GM18507 (cell line): ENCODE measurements around the gene NPPC.
A peak's percentile ranks its signal among the peaks of the same experiment; 100 is the strongest.
"Not testable (repeated sequence)": the region's sequence is repeated elsewhere in the genome, so short reads cannot be mapped to it uniquely, and the experiment has no call there.

Experiments used
- DNase-seq: peaks from one replicate; pipeline ENCODE4 v3.0.0; 2011; ENCODE audit warnings: low read depth; ENCODE audit not compliant: insufficient read length; ENCODE audit errors: extremely low spot score
- FAIRE-seq: peaks from 2 replicates; lab custom pipeline; 2011; peaks lifted over from hg19 to GRCh38; lab: Jason Lieb, UNC

The NPPC gene

DNA sequence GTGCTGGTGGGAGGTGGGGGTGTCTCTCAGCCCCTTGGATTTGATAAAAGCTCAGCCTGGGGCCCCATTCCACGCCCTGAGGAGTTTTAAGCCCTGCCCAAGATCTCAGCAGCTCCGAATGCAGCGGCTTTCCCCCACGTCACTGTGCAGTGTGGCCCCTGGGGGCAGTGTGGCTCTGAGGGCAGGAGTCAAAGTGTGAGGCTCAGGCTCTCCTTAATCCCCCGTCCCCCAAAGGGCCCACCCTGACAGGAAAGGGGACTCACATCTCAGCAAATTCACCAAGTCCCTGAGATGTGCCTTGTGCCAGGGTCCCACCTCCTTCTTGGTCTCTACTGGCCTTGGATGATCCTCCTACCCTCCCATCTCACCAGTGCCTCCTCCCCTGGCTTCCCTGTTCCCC lies 25.2 kb downstream of the NPPC start:
- FAIRE-seq (no peak), DNase-seq (no peak)

DNA sequence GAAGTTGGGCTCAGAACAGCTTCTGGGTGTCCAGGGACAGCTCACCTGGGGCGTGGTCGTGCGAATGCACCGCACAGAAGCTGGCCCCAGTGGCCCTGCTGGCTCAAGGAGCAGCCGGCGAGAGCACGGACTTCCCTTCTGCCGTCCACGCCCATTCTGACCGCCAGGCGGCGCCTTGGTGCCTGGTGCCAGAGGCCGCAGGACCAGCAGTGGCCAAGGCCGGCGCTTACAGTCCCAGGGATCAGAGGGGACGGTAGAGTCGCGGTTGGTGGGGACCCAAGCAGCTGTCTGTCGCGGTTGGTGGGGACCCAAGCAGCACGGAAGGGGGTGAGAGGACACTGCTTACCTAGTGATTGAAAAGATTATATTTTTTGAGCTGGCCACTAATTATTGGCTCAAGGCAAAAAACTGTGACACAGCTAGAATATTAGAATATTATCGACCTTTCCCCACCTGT lies 25.7 kb downstream of the NPPC start:
- FAIRE-seq, result peak; percentile 67
- peak; percentile 44 for DNase-seq

- no peak for FAIRE-seq
- no peak for DNase-seq
Measured at GRCh38 chr2:231894566-231895380, 31.4 kb downstream of the NPPC start.

DNA sequence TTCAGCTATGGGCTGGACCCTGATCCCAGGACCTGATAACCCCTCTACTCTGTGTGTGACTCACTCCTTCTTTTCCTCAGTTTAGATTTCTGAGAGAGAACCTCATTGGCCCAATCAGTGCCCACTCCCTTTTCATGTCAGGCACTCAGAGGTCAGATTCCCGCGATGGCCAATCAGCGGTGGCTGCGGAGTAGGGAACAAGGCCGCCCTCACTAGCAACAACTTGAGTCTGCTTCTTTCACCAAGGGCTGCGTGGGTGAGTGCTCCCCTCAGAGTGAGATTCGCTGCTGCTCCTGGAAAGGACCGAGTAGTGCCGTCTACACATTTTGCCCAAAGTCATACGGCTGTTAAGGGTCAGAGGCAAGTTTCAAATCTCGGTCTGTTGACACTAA lies 34.7 kb downstream of the NPPC start:
- DNase-seq (no peak), FAIRE-seq (no peak)

DNA sequence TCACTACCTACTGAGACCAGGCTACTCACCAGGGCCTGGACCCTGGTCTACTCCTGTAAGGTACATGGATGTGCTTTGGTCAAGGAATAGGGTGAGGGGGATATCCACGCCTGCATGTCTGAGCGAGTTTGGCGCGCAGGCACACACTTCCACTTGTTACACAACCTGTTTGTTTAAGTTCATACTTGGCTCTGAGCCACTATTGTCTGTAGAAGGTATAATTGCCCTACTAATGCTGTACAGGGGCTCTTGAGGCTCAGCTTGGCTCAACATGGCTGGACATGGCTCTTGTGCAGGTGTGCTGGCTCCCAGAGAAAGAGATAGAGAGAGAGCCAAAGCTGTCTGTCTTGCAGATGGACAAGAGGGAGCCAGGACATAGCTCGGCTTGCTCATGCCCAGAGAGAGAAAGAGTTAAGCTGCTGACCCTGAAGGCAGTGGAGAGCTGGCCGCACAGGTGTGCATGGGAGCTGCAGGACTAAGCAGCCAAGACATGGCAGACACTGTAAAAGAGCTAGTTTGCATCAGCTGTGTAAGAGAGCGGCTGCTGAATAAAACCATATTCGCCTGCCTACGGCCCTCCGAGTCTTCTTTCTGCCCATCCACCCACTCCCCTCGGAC lies 35.2 kb downstream of the NPPC start:
- DNase-seq, result no peak
- no peak for FAIRE-seq

DNA sequence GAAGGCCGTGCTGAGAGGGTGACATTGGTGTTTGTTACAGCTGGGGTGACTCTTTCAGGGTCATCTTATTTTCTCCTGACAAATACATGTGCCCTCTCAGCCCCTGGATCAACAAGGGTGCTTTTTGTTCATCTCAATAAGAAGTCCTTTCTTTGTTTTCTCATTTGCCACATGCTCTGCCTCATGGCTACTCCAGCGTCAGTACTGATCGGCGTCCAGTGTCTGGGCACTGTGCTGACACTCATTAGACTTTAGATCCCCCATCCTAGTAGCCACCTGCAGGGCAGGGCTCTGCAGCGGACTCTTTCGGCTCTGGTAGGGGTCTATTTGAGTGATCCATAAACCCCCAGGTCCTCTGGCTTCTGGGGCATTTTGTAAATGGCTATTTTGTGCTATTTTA lies 38.4 kb downstream of the NPPC start:
- DNase-seq (no peak), FAIRE-seq (no peak)

- FAIRE-seq (no peak), DNase-seq (no peak)
Measured at GRCh38 chr2:231886071-231886681, 40.0 kb downstream of the NPPC start.

DNA sequence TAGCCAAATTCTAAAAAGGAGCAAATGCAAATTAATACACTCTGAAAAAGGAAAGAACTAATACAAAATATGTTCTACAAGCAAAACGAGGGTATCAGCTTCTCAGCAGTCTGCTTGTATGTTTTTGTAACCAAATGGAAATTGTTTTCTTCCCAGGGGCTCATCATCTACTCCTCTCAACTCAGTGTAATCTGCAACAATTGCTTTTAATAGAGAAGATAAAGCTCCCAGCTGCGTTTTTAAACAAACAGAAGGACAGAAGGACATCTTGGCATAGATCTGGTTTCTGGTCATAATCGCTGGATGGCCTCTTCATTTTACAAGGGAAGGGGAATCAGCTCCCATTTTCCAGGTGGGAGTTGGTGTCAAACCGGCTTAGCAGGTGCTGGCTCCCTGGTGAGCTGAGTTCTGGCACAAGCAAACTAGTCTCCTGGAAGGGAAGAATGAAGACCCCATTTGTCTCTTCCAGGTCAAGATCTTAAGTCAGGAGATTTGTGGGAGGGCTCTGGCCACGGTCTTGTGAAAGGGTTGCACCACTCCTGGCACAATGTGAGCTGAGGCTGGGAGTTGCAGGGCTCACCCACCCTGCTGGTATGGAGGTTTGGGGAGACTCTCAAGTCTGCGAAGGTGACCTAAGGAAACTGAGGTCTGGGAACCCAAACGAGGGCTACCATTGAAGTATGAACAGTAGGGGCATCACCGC lies 41.6 kb downstream of the NPPC start:
- FAIRE-seq, result no peak
- no peak for DNase-seq

- FAIRE-seq, result no peak
Measured at GRCh38 chr2:231883468-231883881, 42.7 kb downstream of the NPPC start.

GRCh38 chr2:231882646-231883045 lies 43.5 kb downstream of the NPPC start:
- FAIRE-seq (no peak), DNase-seq (no peak)

More at GRCh38 chr2:231883468-231883881, 42.7 kb downstream of the NPPC start:
- DNase-seq, result no peak

DNA sequence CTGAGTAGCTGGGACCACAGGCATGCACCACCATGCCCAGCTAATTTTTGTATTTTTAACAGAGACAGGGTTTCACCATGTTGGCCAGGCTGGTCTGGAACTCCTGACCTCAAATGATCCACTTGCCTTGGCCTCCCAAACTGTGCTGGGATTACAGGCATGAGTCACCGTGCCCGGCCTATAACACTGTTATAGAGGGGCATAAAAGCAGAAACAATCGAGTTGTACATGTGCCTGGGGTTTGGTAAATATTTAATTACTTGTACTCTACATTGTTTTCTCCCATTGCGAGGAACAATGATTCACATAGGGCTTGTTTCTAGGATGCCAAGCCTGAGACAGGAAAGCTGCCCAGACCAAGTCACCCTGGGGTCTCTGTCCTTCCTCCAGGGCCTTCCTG lies 45.8 kb downstream of the NPPC start:
- not testable (repeated sequence) for DNase-seq, FAIRE-seq

DNA sequence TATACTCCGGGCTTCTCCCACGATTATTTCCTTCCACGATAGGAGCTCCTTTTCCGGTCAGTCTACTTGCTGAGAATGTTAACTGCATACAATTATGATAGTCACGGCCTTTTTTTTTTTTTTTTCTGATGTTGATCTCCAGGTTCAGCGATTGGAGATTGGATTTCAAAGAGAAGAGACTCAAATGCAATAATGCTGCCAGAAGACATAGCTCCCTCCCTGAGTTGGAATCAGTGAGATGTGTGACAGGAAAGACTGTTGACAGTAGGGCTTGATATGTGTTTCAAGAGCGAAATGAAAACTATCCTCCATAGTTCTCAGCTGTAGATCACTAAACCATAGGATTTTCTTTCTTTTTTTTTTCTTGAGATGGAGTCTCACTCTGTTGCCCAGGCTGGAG lies 47.0 kb downstream of the NPPC start:
- DNase-seq, result no peak
- no peak for FAIRE-seq

GRCh38 chr2:231877533-231878456 lies 48.4 kb downstream of the NPPC start:
- DNase-seq, result no peak
- FAIRE-seq, result no peak

- DNase-seq, result no peak
- FAIRE-seq, result no peak
Measured at GRCh38 chr2:231874944-231875343, 51.3 kb downstream of the NPPC start.
